ENCODE data around the gene TMED8. TPM values are rescaled to one million over a fixed set of nuclear protein-coding genes. Genes with fewer than 3 reads are reported as not detected.

TMED8 gene
- total RNA-seq, 1 donor from 2014 or later: 14.4 TPM

- TF ChIP-seq CTCF (IDR thresholded peaks at IDR 0.05; ENCODE audit: unreplicated experiment): no peak
- H3K9me3 Mint-ChIP-seq: no peaks in the 10 kb centered on the region
- H3K27me3 Mint-ChIP-seq (ENCODE audit: low read depth): no peaks in the 10 kb centered on the region
- no peak overlapping the region for H3K4me3 Mint-ChIP-seq
- H3K27ac Mint-ChIP-seq: no peak overlapping the region
- no peak for DNase-seq (ENCODE audit: low spot score in 2 of 2, unreplicated experiment in 2 of 2)
- peaks cover 47% of the 10 kb centered on the region for H3K4me1 Mint-ChIP-seq
- peaks cover 2% of the 10 kb centered on the region for H3K36me3 Mint-ChIP-seq
These were observed 65.7 kb downstream of the TMED8 start for GRCh38 chr14:77311217-77311616.

GRCh38 chr14:77310026-77310425 is 66.9 kb downstream of the TMED8 start:
- no peak for TF ChIP-seq CTCF (IDR thresholded peaks at IDR 0.05; ENCODE audit: unreplicated experiment)
- no peak overlapping the region for H3K27ac Mint-ChIP-seq
- H3K4me1 Mint-ChIP-seq: peaks cover 42% of the 10 kb centered on the region
- no peaks in the 10 kb centered on the region for H3K27me3 Mint-ChIP-seq (ENCODE audit: low read depth)
- no peaks in the 10 kb centered on the region for H3K9me3 Mint-ChIP-seq
- no peak overlapping the region for H3K4me3 Mint-ChIP-seq
- peaks cover 5% of the 10 kb centered on the region for H3K36me3 Mint-ChIP-seq
- DNase-seq (ENCODE audit: low spot score in 2 of 2, unreplicated experiment in 2 of 2): no peak

- Mint-ChIP-seq H3K36me3 (peaks cover 6% of the 10 kb centered on the region), H3K4me1 (peaks cover 35% of the 10 kb centered on the region), H3K27ac (no peak overlapping the region), H3K4me3 (no peak overlapping the region), H3K9me3 (no peaks in the 10 kb centered on the region), H3K27me3 (ENCODE audit: low read depth) (no peaks in the 10 kb centered on the region)
- DNase-seq (ENCODE audit: low spot score in 2 of 2, unreplicated experiment in 2 of 2): no peak
- no peak for TF ChIP-seq CTCF (IDR thresholded peaks at IDR 0.05; ENCODE audit: unreplicated experiment)
These were observed 67.8 kb downstream of the TMED8 start for GRCh38 chr14:77309131-77309530.

- Mint-ChIP-seq H3K9me3 (no peaks in the 10 kb centered on the region), H3K27ac (peak overlapping the region; percentile 91), H3K4me3 (no peak overlapping the region), H3K27me3 (ENCODE audit: low read depth) (no peaks in the 10 kb centered on the region), H3K4me1 (peaks cover 18% of the 10 kb centered on the region), H3K36me3 (peaks cover 11% of the 10 kb centered on the region)
- DNase-seq (ENCODE audit: low spot score in 2 of 2, unreplicated experiment in 2 of 2): no peak
- TF ChIP-seq CTCF (IDR thresholded peaks at IDR 0.05; ENCODE audit: unreplicated experiment): no peak
These were observed 69.9 kb downstream of the TMED8 start for GRCh38 chr14:77306851-77307496.

- Mint-ChIP-seq H3K9me3 (no peaks in the 10 kb centered on the region), H3K4me1 (peaks cover 18% of the 10 kb centered on the region), H3K4me3 (no peak overlapping the region), H3K36me3 (peaks cover 11% of the 10 kb centered on the region), H3K27ac (peak overlapping the region; percentile 91), H3K27me3 (ENCODE audit: low read depth) (no peaks in the 10 kb centered on the region)
- no peak for TF ChIP-seq CTCF (IDR thresholded peaks at IDR 0.05; ENCODE audit: unreplicated experiment)
- no peak for DNase-seq (ENCODE audit: low spot score in 2 of 2, unreplicated experiment in 2 of 2)
These were observed 70.5 kb downstream of the TMED8 start for GRCh38 chr14:77306416-77306815.

GRCh38 chr14:77305696-77306095 is 71.2 kb downstream of the TMED8 start:
- Mint-ChIP-seq H3K4me1 (peaks cover 18% of the 10 kb centered on the region), H3K27ac (no peak overlapping the region), H3K4me3 (no peak overlapping the region), H3K36me3 (peaks cover 11% of the 10 kb centered on the region), H3K27me3 (ENCODE audit: low read depth) (no peaks in the 10 kb centered on the region), H3K9me3 (no peaks in the 10 kb centered on the region)
- DNase-seq (ENCODE audit: low spot score in 2 of 2, unreplicated experiment in 2 of 2): no peak
- no peak for TF ChIP-seq CTCF (IDR thresholded peaks at IDR 0.05; ENCODE audit: unreplicated experiment)

All from mesothelial cell of epicardium (in vitro differentiated cells).